ENCODE results near the gene KEAP1.
"Not testable (repeated sequence)": the region's sequence is repeated elsewhere in the genome, so short reads cannot be mapped to it uniquely, and the experiment has no call there.

Gene KEAP1

DNA sequence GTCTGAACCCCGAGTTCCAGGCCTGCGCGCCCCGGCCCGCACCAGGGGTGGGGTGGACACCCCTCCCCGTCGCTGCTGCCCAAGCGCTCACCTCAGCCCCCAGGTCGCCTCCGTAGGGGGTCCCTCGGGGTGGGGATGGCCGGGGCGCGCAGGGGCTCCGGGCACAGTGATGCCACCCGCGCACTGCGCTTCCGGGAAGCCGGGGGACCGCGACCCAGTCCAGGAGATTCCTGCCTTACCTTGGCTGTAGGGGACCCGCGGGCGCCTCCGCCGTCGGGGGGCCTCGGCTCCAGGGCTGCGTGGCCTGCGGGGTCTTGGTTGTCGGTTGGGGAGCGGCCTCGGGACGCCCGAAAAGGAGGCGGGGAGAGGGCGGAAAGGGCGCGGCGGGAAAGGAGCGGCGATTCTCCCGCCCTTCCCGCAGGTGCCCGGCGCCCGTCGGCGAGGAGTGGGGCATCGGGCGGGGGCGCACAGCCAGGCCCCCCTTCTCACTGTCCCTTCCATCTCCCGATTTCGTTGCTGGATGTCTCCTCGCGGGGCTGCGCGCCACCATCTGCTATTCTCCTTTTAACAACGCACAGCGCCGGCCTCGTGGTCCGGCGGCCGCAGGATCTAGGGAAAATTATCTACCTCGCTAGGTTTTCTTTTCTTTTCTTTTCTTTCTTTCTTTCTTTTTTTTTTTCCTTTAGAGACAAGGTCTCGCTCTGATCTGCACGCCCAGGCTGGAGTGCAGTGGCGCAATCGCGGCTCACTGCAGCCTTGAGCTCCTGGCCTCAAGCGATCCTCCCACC is at the start of gene KEAP1:
TSS of gene KEAP1 (minus strand) at position 355 of the 788 bp plus-strand sequence. CDS start 3,323 bp downstream, outside the sequence.
- peak within 1 kb of the TSS; percentile 88 for H3K9ac ChIP-seq
- H3K36me3 ChIP-seq (ENCODE audit: control insufficient read depth, insufficient read depth, low read length): no peaks in the 10 kb centered on the region
- no peak for TF ChIP-seq CTCF (IDR thresholded peaks at IDR 0.05)
- peak within 1 kb of the TSS; percentile 66 for H3K4me2 ChIP-seq (ENCODE audit: low read length)
- peaks cover 4% of the 10 kb centered on the region for H3K4me1 ChIP-seq
- H2AFZ ChIP-seq: peak within 1 kb of the TSS; percentile 100
- H3K9me3 ChIP-seq (ENCODE audit: control insufficient read depth, low read length): no peaks in the 10 kb centered on the region
- peak within 1 kb of the TSS; percentile 94 for H3K27ac ChIP-seq
- H3K27me3 ChIP-seq (ENCODE audit: control insufficient read depth, insufficient read depth, low read length): no peaks in the 10 kb centered on the region
- peak within 1 kb of the TSS; percentile 68 for H3K4me3 ChIP-seq (ENCODE audit: low read depth, low read length)
- H3K79me2 ChIP-seq: peaks cover 24% of the 10 kb centered on the region

DNA sequence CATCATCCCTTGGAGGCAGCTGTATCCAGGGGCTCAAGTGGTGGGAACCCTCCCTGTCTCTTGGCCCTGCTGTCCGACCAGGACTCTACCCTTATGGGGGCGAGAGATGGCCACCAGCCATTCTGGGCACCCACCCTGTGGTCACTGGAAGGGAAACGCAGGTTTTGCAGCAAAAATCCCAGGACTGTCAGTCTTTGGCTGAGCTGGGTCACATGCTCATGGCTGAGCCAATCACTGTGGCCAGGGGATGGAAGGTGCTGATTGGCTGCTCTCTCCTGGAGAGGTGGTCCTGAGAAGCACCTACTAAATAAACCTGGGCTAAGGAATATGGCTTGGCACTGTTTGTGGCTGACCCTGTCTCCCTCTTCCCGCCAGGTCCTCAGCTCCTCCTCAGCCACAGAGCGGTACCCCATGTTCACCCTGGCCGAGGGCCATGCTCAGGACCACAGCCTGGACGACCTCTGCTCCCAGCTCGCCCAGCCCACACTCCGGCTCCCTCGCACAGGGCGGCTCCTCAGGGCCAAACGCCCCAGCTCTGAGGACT is 49.4 kb upstream of the KEAP1 start:
- H3K4me1 ChIP-seq: no peaks in the 10 kb centered on the region
- H3K4me2 ChIP-seq (ENCODE audit: low read length): no peak overlapping the region
- no peaks in the 10 kb centered on the region for H3K79me2 ChIP-seq
- no peaks in the 10 kb centered on the region for H3K36me3 ChIP-seq (ENCODE audit: control insufficient read depth, insufficient read depth, low read length)
- H3K9ac ChIP-seq: no peak overlapping the region
- H2AFZ ChIP-seq: no peak overlapping the region
- H3K27me3 ChIP-seq (ENCODE audit: control insufficient read depth, insufficient read depth, low read length): no peaks in the 10 kb centered on the region
- H3K4me3 ChIP-seq (ENCODE audit: low read depth, low read length): no peak overlapping the region
- no peak for TF ChIP-seq CTCF (IDR thresholded peaks at IDR 0.05)
- H3K9me3 ChIP-seq (ENCODE audit: control insufficient read depth, low read length): no peaks in the 10 kb centered on the region
- no peak overlapping the region for H3K27ac ChIP-seq

- Histone ChIP-seq H2AFZ (no peak overlapping the region), H3K4me3 (ENCODE audit: low read depth, low read length) (no peak overlapping the region), H3K4me2 (ENCODE audit: low read length) (no peak overlapping the region), H3K27ac (no peak overlapping the region), H3K27me3 (ENCODE audit: control insufficient read depth, insufficient read depth, low read length) (no peaks in the 10 kb centered on the region), H3K36me3 (ENCODE audit: control insufficient read depth, insufficient read depth, low read length) (no peaks in the 10 kb centered on the region), H3K9me3 (ENCODE audit: control insufficient read depth, low read length) (no peaks in the 10 kb centered on the region), H3K9ac (no peak overlapping the region), H3K79me2 (peaks cover 2% of the 10 kb centered on the region), H3K4me1 (no peaks in the 10 kb centered on the region)
- peak; percentile 10 for TF ChIP-seq CTCF (IDR thresholded peaks at IDR 0.05)
Observed at GRCh38 chr19:10551698-10552301, 48.6 kb upstream of the KEAP1 start.

GRCh38 chr19:10551006-10551405 is 47.9 kb upstream of the KEAP1 start:
- not testable (repeated sequence) for H3K79me2 ChIP-seq; H3K36me3 ChIP-seq (ENCODE audit: control insufficient read depth, insufficient read depth, low read length); H3K4me2 ChIP-seq (ENCODE audit: low read length); H3K27me3 ChIP-seq (ENCODE audit: control insufficient read depth, insufficient read depth, low read length); H3K9ac ChIP-seq; H3K4me3 ChIP-seq (ENCODE audit: low read depth, low read length); H3K4me1 ChIP-seq; H2AFZ ChIP-seq; H3K27ac ChIP-seq; H3K9me3 ChIP-seq (ENCODE audit: control insufficient read depth, low read length)

GRCh38 chr19:10550336-10550735 is 47.2 kb upstream of the KEAP1 start:
- no peak overlapping the region for H2AFZ ChIP-seq
- no peak overlapping the region for H3K9ac ChIP-seq
- H3K27me3 ChIP-seq (ENCODE audit: control insufficient read depth, insufficient read depth, low read length): no peaks in the 10 kb centered on the region
- no peaks in the 10 kb centered on the region for H3K9me3 ChIP-seq (ENCODE audit: control insufficient read depth, low read length)
- no peaks in the 10 kb centered on the region for H3K36me3 ChIP-seq (ENCODE audit: control insufficient read depth, insufficient read depth, low read length)
- H3K4me3 ChIP-seq (ENCODE audit: low read depth, low read length): no peak overlapping the region
- TF ChIP-seq CTCF (IDR thresholded peaks at IDR 0.05): no peak
- H3K4me2 ChIP-seq (ENCODE audit: low read length): no peak overlapping the region
- H3K79me2 ChIP-seq: peaks cover 2% of the 10 kb centered on the region
- H3K27ac ChIP-seq: no peak overlapping the region
- no peaks in the 10 kb centered on the region for H3K4me1 ChIP-seq

Data from parathyroid adenoma (tissue), 2 donors.